Left lung (tissue), 10 donors: ENCODE data around the gene FAT1. TPM values are rescaled to one million over a fixed set of nuclear protein-coding genes. Genes with fewer than 3 reads are reported as not detected.

Experiments
- ATAC-seq: fragments of 200-7000 bp; cut with Tn5 transposase; one replicate; pipeline ENCODE4 v1.9.1; 2020; ENCODE audit warnings: moderate library complexity
- DNase-seq, 4 donors: peaks; one replicate each; pipeline ENCODE4 v3.0.0-alpha.2; 2013 to 2020
- H3K27ac ChIP-seq, 2 donors: fragments of 200-600 bp; sonication (generic) in 1 of 2; one replicate each; pipeline versions ENCODE4 v1.5.0 to v1.8.0; 2020 to 2021
- H3K27me3 ChIP-seq, 2 donors: fragments of 200-600 bp; sonication (generic) in 1 of 2; one replicate each; pipeline versions ENCODE4 v1.5.0 to v1.8.0; 2020 to 2021
- H3K36me3 ChIP-seq, 2 donors: fragments of 200-600 bp; sonication (generic) in 1 of 2; one replicate each; pipeline versions ENCODE4 v1.5.0 to v1.8.0; 2020 to 2021
- H3K4me1 ChIP-seq, 2 donors: fragments of 200-600 bp; one replicate each; pipeline ENCODE4 v1.8.0; 2021
- H3K4me3 ChIP-seq, 2 donors: fragments of 200-600 bp; sonication (generic) in 1 of 2; one replicate each; pipeline versions ENCODE4 v1.5.0 to v1.8.0; 2020 to 2021; ENCODE audit warnings: mild to moderate bottlenecking in 1 of 2
- H3K9me3 ChIP-seq, 2 donors: fragments of 200-600 bp; sonication (generic) in 1 of 2; one replicate each; pipeline versions ENCODE4 v1.5.0 to v1.8.0; 2020 to 2021
- CTCF ChIP-seq, 2 donors: fragments of 200-600 bp; sonication (generic) in 1 of 2; IDR thresholded peaks; one replicate each; pipeline versions ENCODE4 v1.5.0 to v1.8.0; 2021; ENCODE audit warnings: antibody characterized with exemption in 2 of 2
- intact Hi-C, 2 donors: fragments of 100-400 bp; cut with DNase I; formaldehyde crosslinking; loops; one replicate each; pipeline versions ENCODE4 v1.11.2 to v1.14.2; 2022
- polyA plus RNA-seq, 6 donors: library from polyadenylated mRNA; unstranded; fragments of 120-200 nt; gene quantifications; one replicate each; pipeline ENCODE4 v1.2.1, GENCODE V29; 2013; ENCODE audit not compliant: insufficient read length in 6 of 6
- total RNA-seq, 2 donors: library from RNA; stranded (reverse); fragmentation: NEBNext Ultra II Directional; extraction: Animal tissue kit (Norgen Biotek cat#: 25700); gene quantifications; one replicate each; pipeline ENCODE4 v1.2.1, GENCODE V29; 2021
- donor health status: DM: no; HTN: yes; CAD: no.
- donor health status: DM: no; HTN: no; CAD: no.

FAT1 gene
- total and polyA plus RNA-seq, 8 donors, result 70.3 to 278 (median 232) TPM

- ATAC-seq, result no peak
- TF ChIP-seq CTCF (IDR thresholded peaks at IDR 0.05), result no peak
- H3K4me3 ChIP-seq, result no peak overlapping the region
These were observed 181.9 kb downstream of the FAT1 start for GRCh38 chr4:186541801-186542200.

GRCh38 chr4:186537843-186538521 lies 185.7 kb downstream of the FAT1 start:
- no peak overlapping the region for H3K4me3 ChIP-seq
- intact Hi-C loops, result no loop called here
- no peak overlapping the region for H3K27ac ChIP-seq
- no peak for TF ChIP-seq CTCF (IDR thresholded peaks at IDR 0.05)
- peaks cover 0 to 15% of the 10 kb centered on the region in 2 donors for H3K9me3 ChIP-seq
- DNase-seq (no peak), ATAC-seq (no peak)
- H3K36me3 ChIP-seq, result no peaks in the 10 kb centered on the region
- H3K4me1 ChIP-seq, result no peaks in the 10 kb centered on the region
- H3K27me3 ChIP-seq, result no peaks in the 10 kb centered on the region

More at GRCh38 chr4:186541801-186542200, 181.9 kb downstream of the FAT1 start:
- H3K9me3 ChIP-seq, result peaks cover 0 to 22% of the 10 kb centered on the region in 2 donors
- no peaks in the 10 kb centered on the region for H3K27me3 ChIP-seq
- intact Hi-C loops, result no loop called here
- DNase-seq, result no peak
- H3K27ac ChIP-seq, result no peak overlapping the region
- no peaks in the 10 kb centered on the region for H3K4me1 ChIP-seq
- no peaks in the 10 kb centered on the region for H3K36me3 ChIP-seq

Other genes starting within 250 kb of the FAT1 start
- not detected for gene MTNR1A, start 168.3 kb downstream of the FAT1 start, total RNA-seq
- gene MTNR1A, start 168.3 kb downstream of the FAT1 start, polyA plus RNA-seq, result under 1 TPM in 1 of 6 donors, not detected in 5; 0.17 TPM